Peyer's patch (tissue), 4 donors: ENCODE measurements around the gene SOCS7. TPM values are rescaled to one million over a fixed set of nuclear protein-coding genes. Genes with fewer than 3 reads are reported as not detected.

ENCODE experiments used
- DNase-seq, 3 donors: peaks; one replicate each; pipeline ENCODE4 v3.0.0-alpha.2; 2017 to 2019
- H3K27ac ChIP-seq, 4 donors: fragments of 200-600 bp; sonication (generic); one replicate each; pipeline ENCODE4 v1.5.1; 2016 to 2019
- H3K27me3 ChIP-seq, 2 donors: fragments of 200-600 bp; sonication (generic); one replicate each; pipeline ENCODE4 v1.5.1; 2019
- H3K36me3 ChIP-seq, 3 donors: fragments of 200-600 bp; sonication (generic); one replicate each; pipeline ENCODE4 v1.5.1; 2016 to 2019
- H3K4me1 ChIP-seq, 4 donors: fragments of 200-600 bp; sonication (generic); one replicate each; pipeline ENCODE4 v1.5.1; 2016 to 2019
- H3K4me3 ChIP-seq, 4 donors: fragments of 200-600 bp; sonication (generic); 1 replicate in 3 of 4; 2 replicates in 1 of 4; pipeline ENCODE4 v1.5.1; 2016 to 2019; ENCODE audit warnings: mild to moderate bottlenecking in 1 of 4
- H3K9me3 ChIP-seq, 4 donors: fragments of 200-600 bp; sonication (generic); one replicate each; pipeline ENCODE4 v1.5.1; 2016 to 2019; ENCODE audit warnings: mild to moderate bottlenecking in 1 of 4
- CTCF ChIP-seq, 6 experiments: fragments of 450-650 bp in 4 of 6; fragments of 200-600 bp in 2 of 6; sonication (generic) in 1 of 6; IDR thresholded peaks; one replicate each; pipeline ENCODE4 v1.5.1; 2017 to 2019; ENCODE audit warnings: antibody characterized with exemption in 6 of 6, mild to moderate bottlenecking in 3 of 6, moderate library complexity in 1 of 6
- POLR2A ChIP-seq, 2 donors: fragments of 450-650 bp; IDR thresholded peaks; one replicate each; pipeline ENCODE4 v1.5.1; 2017; ENCODE audit warnings: antibody characterized with exemption in 2 of 2, mild to moderate bottlenecking in 2 of 2, moderate library complexity in 2 of 2
- total RNA-seq, 4 donors: library from RNA; depleted of rRNA; stranded (reverse); fragments of >200 nt; gene quantifications; one replicate each; pipeline ENCODE4 v1.1.0, GENCODE V29; 2016

The SOCS7 gene
- total RNA-seq, 4 donors from 2014 or later: 14.2 to 24.5 (median 16.1) TPM

- Histone ChIP-seq H3K36me3 (no peaks in the 10 kb centered on the region), H3K4me1 (peaks cover 0 to 10% (median 3%) of the 10 kb centered on the region in 4 donors), H3K27ac (peak overlapping the region in 1 of 4 donors; percentile 29), H3K27me3 (peaks cover 0 to 8% of the 10 kb centered on the region in 2 donors), H3K4me3 (no peak overlapping the region), H3K9me3 (no peaks in the 10 kb centered on the region)
- TF ChIP-seq CTCF (IDR thresholded peaks at IDR 0.05) (no peak), POLR2A (IDR thresholded peaks at IDR 0.05) (no peak)
- no peak for DNase-seq
Observed at GRCh38 chr17:38421171-38421841, 69.7 kb downstream of the SOCS7 start.

DNA sequence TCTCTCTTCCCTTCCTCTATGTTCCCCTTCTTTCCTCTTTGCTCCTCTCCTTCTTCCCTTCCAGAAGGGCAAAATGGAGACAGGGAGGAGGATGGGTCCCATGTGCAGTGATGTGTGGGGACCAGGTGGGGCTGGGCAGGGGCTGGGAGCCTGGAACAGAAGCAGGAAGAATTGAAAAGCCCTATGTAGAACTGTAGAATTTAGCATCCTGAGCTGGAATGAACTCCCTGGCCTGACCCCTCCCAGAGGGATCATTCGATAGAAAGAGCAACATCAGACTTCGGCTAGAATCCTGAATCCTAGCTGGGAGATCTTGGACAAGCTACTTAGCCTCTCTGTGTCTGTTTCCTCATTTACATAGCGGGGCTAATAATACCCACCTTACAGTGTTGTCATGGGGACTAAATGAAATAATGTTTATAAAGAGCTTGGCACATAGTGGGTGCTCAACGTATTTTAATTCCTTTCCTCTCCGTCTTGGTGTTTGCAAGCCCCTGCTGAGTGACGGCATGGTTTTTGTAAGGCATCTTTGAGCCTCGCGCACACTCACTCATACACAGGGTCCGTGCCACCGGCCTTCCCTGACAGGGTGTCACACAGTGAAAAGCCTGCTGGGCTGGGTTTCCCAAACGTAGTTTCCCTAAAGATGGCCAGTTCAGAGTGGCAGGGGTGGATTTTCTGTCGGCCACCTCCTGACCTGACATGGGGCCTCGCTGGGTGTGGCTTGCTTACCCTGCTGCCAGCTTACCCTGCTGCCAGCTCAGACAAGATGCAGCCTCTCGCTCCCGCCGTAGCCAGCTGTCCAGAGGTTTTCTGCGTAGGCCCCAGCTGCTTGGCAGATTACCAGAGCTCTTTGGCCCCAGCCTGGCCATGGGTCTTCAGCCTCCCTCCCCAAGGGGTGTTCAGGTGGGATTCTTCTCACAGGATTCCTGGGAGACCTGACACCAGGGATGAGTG is 70.5 kb downstream of the SOCS7 start:
- no peak for DNase-seq
- H3K9me3 ChIP-seq: no peaks in the 10 kb centered on the region
- H3K27ac ChIP-seq: peak overlapping the region in 2 of 4 donors; percentile 10 to 29
- H3K4me1 ChIP-seq: peaks cover 0 to 16% (median 3%) of the 10 kb centered on the region in 4 donors
- peaks cover 0 to 8% of the 10 kb centered on the region in 2 donors for H3K27me3 ChIP-seq
- no peak for TF ChIP-seq POLR2A (IDR thresholded peaks at IDR 0.05)
- no peak for TF ChIP-seq CTCF (IDR thresholded peaks at IDR 0.05)
- no peak overlapping the region for H3K4me3 ChIP-seq
- no peaks in the 10 kb centered on the region for H3K36me3 ChIP-seq

DNA sequence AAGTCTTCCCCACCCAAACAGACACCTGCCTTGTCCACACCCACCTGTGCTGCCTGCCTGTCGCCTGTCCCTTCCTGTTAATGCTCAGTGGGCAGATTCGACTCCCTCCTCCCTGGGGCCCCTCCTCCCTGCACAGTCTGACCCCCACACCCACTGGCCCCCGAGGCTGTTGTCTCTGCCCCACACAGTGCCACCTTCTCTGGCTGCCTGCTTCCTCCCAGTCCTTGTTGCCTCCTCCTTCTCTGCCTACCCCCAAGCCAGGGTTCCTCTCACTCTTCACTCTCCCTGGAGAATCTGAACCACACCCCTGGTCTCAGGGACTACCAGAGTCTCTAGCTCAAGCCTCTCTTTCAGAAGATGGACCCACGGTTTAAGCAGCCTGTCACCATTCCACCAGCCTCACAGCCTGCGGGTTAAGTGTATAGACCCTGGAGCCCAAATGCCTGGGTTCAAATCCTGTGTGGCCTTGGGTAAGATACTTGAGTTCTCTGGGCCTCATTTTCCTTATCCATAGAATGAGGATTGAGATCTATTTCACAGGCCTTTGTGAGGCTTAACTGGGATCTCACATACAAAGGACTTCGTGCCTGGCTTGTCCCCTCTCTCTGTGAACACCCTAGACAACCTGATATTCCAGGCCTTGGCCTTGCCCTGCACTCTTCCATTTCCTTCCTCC is 72.8 kb downstream of the SOCS7 start:
- Histone ChIP-seq H3K27ac (peak overlapping the region in 2 of 4 donors; percentile 49 to 50), H3K27me3 (peaks cover 0 to 5% of the 10 kb centered on the region in 2 donors), H3K36me3 (no peaks in the 10 kb centered on the region), H3K4me1 (peaks cover 0 to 16% (median 10%) of the 10 kb centered on the region in 4 donors), H3K4me3 (no peak overlapping the region), H3K9me3 (no peaks in the 10 kb centered on the region)
- TF ChIP-seq POLR2A (IDR thresholded peaks at IDR 0.05) (no peak), CTCF (IDR thresholded peaks at IDR 0.05) (no peak)
- DNase-seq: no peak

GRCh38 chr17:38425031-38425430 is 73.4 kb downstream of the SOCS7 start:
- no peak overlapping the region for H3K4me3 ChIP-seq
- peaks cover 0 to 15% (median 10%) of the 10 kb centered on the region in 4 donors for H3K4me1 ChIP-seq
- no peaks in the 10 kb centered on the region for H3K9me3 ChIP-seq
- no peaks in the 10 kb centered on the region for H3K27me3 ChIP-seq
- H3K27ac ChIP-seq: peak overlapping the region in 2 of 4 donors; percentile 49 to 50
- TF ChIP-seq CTCF (IDR thresholded peaks at IDR 0.05): no peak
- TF ChIP-seq POLR2A (IDR thresholded peaks at IDR 0.05): no peak
- DNase-seq: no peak
- no peaks in the 10 kb centered on the region for H3K36me3 ChIP-seq

GRCh38 chr17:38425744-38426143 is 74.1 kb downstream of the SOCS7 start:
- H3K27me3 ChIP-seq: no peaks in the 10 kb centered on the region
- peak overlapping the region in 2 of 4 donors; percentile 49 to 50 for H3K27ac ChIP-seq
- no peak for DNase-seq
- H3K4me3 ChIP-seq: no peak overlapping the region
- H3K36me3 ChIP-seq: no peaks in the 10 kb centered on the region
- no peak for TF ChIP-seq CTCF (IDR thresholded peaks at IDR 0.05)
- no peak for TF ChIP-seq POLR2A (IDR thresholded peaks at IDR 0.05)
- H3K4me1 ChIP-seq: peaks cover 0 to 15% (median 10%) of the 10 kb centered on the region in 4 donors
- H3K9me3 ChIP-seq: no peaks in the 10 kb centered on the region
